ENCODE data around the gene PPP1CA.

PPP1CA gene

GRCh38 chr11:67437809-67438157 lies 36.1 kb upstream of the PPP1CA start:
- CTCF ChIA-PET, result interaction anchor here (0.7 to 2.7 kb wide), 9 partner anchors 9 to 65 kb away, joined by 3 to 19 read pairs (median 5); partner anchors contain the start of genes CLCF1, PPP1CA, RPS6KB2 and TBC1D10C
- POLR2A ChIA-PET, result interaction anchor here (0.7 to 2.2 kb wide), 8 partner anchors 12 to 36 kb away, joined by 3 to 10 read pairs (median 4); partner anchors contain the start of genes PPP1CA and TMEM134
- Histone ChIP-seq H3K9me3 (ENCODE audit: control extremely low read depth in 1 of 5, control insufficient read depth in 4 of 5, insufficient read depth in 2 of 5, low read depth in 1 of 5, low read length in 4 of 5) (no peaks in the 10 kb centered on the region), H3K36me3 (ENCODE audit: control insufficient read depth in 4 of 4, insufficient read depth in 4 of 4, low read length in 3 of 4) (peaks cover 2 to 62% (median 22%) of the 10 kb centered on the region in 4 experiments), H3K27ac (ENCODE audit: insufficient read depth in 1 of 2, low read depth in 1 of 2, low read length in 2 of 2, poor library complexity in 1 of 2, severe bottlenecking in 2 of 2) (peak overlapping the region; percentile 15 to 79), H3K27me3 (replicated peaks in 2 of 5; ENCODE audit: control insufficient read depth in 4 of 5, insufficient read depth in 5 of 5, low read length in 4 of 5) (no peaks in the 10 kb centered on the region), H3K4me1 (ENCODE audit: control extremely low read depth in 1 of 4, control insufficient read depth in 4 of 4, insufficient read depth in 4 of 4, low read length in 3 of 4) (peaks cover 1 to 87% (median 78%) of the 10 kb centered on the region in 4 experiments), H3K4me3 (ENCODE audit: control insufficient read depth in 1 of 7, extremely low read depth in 1 of 7, insufficient read depth in 4 of 7, low read depth in 2 of 7, low read length in 6 of 7) (peak overlapping the region; percentile 18 to 89 (median 73))
- WGBS (ENCODE audit: insufficient coverage), result 32% methylated on average over 3 of the region's 3 CpGs
- no peak for DNase-seq

- 0% methylated on average over 16 of the region's 26 CpGs for WGBS (ENCODE audit: insufficient coverage)
- H3K27me3 ChIP-seq (replicated peaks in 2 of 5; ENCODE audit: control insufficient read depth in 4 of 5, insufficient read depth in 5 of 5, low read length in 4 of 5), result no peaks in the 10 kb centered on the region
- H3K4me3 ChIP-seq (ENCODE audit: control insufficient read depth in 1 of 7, extremely low read depth in 1 of 7, insufficient read depth in 4 of 7, low read depth in 2 of 7, low read length in 6 of 7), result peak within 1 kb of the TSS; percentile 18 to 89 (median 73)
- H3K36me3 ChIP-seq (ENCODE audit: control insufficient read depth in 4 of 4, insufficient read depth in 4 of 4, low read length in 3 of 4), result peaks cover 2 to 67% (median 25%) of the 10 kb centered on the region in 4 experiments
- H3K9me3 ChIP-seq (ENCODE audit: control extremely low read depth in 1 of 5, control insufficient read depth in 4 of 5, insufficient read depth in 2 of 5, low read depth in 1 of 5, low read length in 4 of 5), result no peaks in the 10 kb centered on the region
- POLR2A ChIA-PET, result interaction anchor here (0.7 to 2.2 kb wide), 13 partner anchors 9 to 40 kb away, joined by 3 to 10 read pairs (median 4); partner anchors contain the start of genes PPP1CA, RPS6KB2, TBC1D10C and TMEM134
- H3K27ac ChIP-seq (ENCODE audit: insufficient read depth in 1 of 2, low read depth in 1 of 2, low read length in 2 of 2, poor library complexity in 1 of 2, severe bottlenecking in 2 of 2), result peak within 1 kb of the TSS; percentile 25 to 79
- peak in 2 of 3 donors; percentile 58 to 68 for DNase-seq
- H3K4me1 ChIP-seq (ENCODE audit: control extremely low read depth in 1 of 4, control insufficient read depth in 4 of 4, insufficient read depth in 4 of 4, low read length in 3 of 4), result peaks cover 1 to 83% (median 76%) of the 10 kb centered on the region in 4 experiments
- CTCF ChIA-PET, result interaction anchor here (0.8 to 2.7 kb wide), 9 partner anchors 9 to 69 kb away, joined by 3 to 19 read pairs (median 5); partner anchors contain the start of genes PPP1CA, RPS6KB2, TBC1D10C and TMEM134
These were observed 35.6 kb upstream of the PPP1CA start, which contains the start of gene PTPRCAP for GRCh38 chr11:67437082-67437808. PTPRCAP (minus strand) TSS chr11:67437682; CDS start chr11:67437619, 63 bp downstream.

- WGBS (ENCODE audit: insufficient coverage), result 0% methylated on average over 4 of the region's 6 CpGs
- Histone ChIP-seq H3K27ac (ENCODE audit: insufficient read depth in 1 of 2, low read depth in 1 of 2, low read length in 2 of 2, poor library complexity in 1 of 2, severe bottlenecking in 2 of 2) (peak overlapping the region; percentile 25 to 70), H3K9me3 (ENCODE audit: control extremely low read depth in 1 of 5, control insufficient read depth in 4 of 5, insufficient read depth in 2 of 5, low read depth in 1 of 5, low read length in 4 of 5) (no peaks in the 10 kb centered on the region), H3K4me1 (ENCODE audit: control extremely low read depth in 1 of 4, control insufficient read depth in 4 of 4, insufficient read depth in 4 of 4, low read length in 3 of 4) (peaks cover 1 to 82% (median 75%) of the 10 kb centered on the region in 4 experiments), H3K36me3 (ENCODE audit: control insufficient read depth in 4 of 4, insufficient read depth in 4 of 4, low read length in 3 of 4) (peaks cover 2 to 70% (median 30%) of the 10 kb centered on the region in 4 experiments), H3K27me3 (replicated peaks in 2 of 5; ENCODE audit: control insufficient read depth in 4 of 5, insufficient read depth in 5 of 5, low read length in 4 of 5) (no peaks in the 10 kb centered on the region), H3K4me3 (ENCODE audit: control insufficient read depth in 1 of 7, extremely low read depth in 1 of 7, insufficient read depth in 4 of 7, low read depth in 2 of 7, low read length in 6 of 7) (peak overlapping the region in 6 of 7 experiments; percentile 15 to 89 (median 78))
- ChIA-PET POLR2A (interaction anchor here (0.6 to 2.2 kb wide), 10 partner anchors 9 to 84 kb away, joined by 3 to 10 read pairs (median 3); partner anchors contain the start of genes PPP1CA, RPS6KB2 and TBC1D10C), CTCF (interaction anchor here (1.3 to 2.7 kb wide), 5 partner anchors 16 to 70 kb away, joined by 3 to 19 read pairs (median 8); partner anchors contain the start of genes PPP1CA, TBC1D10C and TMEM134)
- peak in 1 of 3 donors; percentile 45 for DNase-seq
These were observed 34.9 kb upstream of the PPP1CA start for GRCh38 chr11:67436459-67437081.

GRCh38 chr11:67435727-67436458 lies 34.2 kb upstream of the PPP1CA start:
- WGBS (ENCODE audit: insufficient coverage), result 91% methylated on average over 38 of the region's 38 CpGs
- no peaks in the 10 kb centered on the region for H3K27me3 ChIP-seq (replicated peaks in 2 of 5; ENCODE audit: control insufficient read depth in 4 of 5, insufficient read depth in 5 of 5, low read length in 4 of 5)
- peaks cover 2 to 71% (median 33%) of the 10 kb centered on the region in 4 experiments for H3K36me3 ChIP-seq (ENCODE audit: control insufficient read depth in 4 of 4, insufficient read depth in 4 of 4, low read length in 3 of 4)
- CTCF ChIA-PET, result interaction anchor here (1.3 to 2.7 kb wide), 4 partner anchors 33 to 71 kb away, joined by 3 to 19 read pairs (median 10); partner anchors contain the start of genes PPP1CA, TBC1D10C and TMEM134
- H3K4me1 ChIP-seq (ENCODE audit: control extremely low read depth in 1 of 4, control insufficient read depth in 4 of 4, insufficient read depth in 4 of 4, low read length in 3 of 4), result peaks cover 1 to 78% (median 72%) of the 10 kb centered on the region in 4 experiments
- H3K9me3 ChIP-seq (ENCODE audit: control extremely low read depth in 1 of 5, control insufficient read depth in 4 of 5, insufficient read depth in 2 of 5, low read depth in 1 of 5, low read length in 4 of 5), result no peaks in the 10 kb centered on the region
- POLR2A ChIA-PET, result interaction anchor here (0.6 to 2.2 kb wide), 6 partner anchors 8 to 85 kb away, joined by 3 to 10 read pairs (median 4); partner anchors contain the start of genes PPP1CA, RPS6KB2 and TBC1D10C
- DNase-seq, result no peak
- H3K4me3 ChIP-seq (ENCODE audit: control insufficient read depth in 1 of 7, extremely low read depth in 1 of 7, insufficient read depth in 4 of 7, low read depth in 2 of 7, low read length in 6 of 7), result peak overlapping the region in 6 of 7 experiments; percentile 28 to 89 (median 78)
- peak overlapping the region; percentile 25 to 70 for H3K27ac ChIP-seq (ENCODE audit: insufficient read depth in 1 of 2, low read depth in 1 of 2, low read length in 2 of 2, poor library complexity in 1 of 2, severe bottlenecking in 2 of 2)

GRCh38 chr11:67435031-67435726 lies 33.5 kb upstream of the PPP1CA start:
- Histone ChIP-seq H3K36me3 (ENCODE audit: control insufficient read depth in 4 of 4, insufficient read depth in 4 of 4, low read length in 3 of 4) (peaks cover 2 to 67% (median 35%) of the 10 kb centered on the region in 4 experiments), H3K4me3 (ENCODE audit: control insufficient read depth in 1 of 7, extremely low read depth in 1 of 7, insufficient read depth in 4 of 7, low read depth in 2 of 7, low read length in 6 of 7) (peak overlapping the region in 3 of 7 experiments; percentile 6 to 89 (median 20)), H3K4me1 (ENCODE audit: control extremely low read depth in 1 of 4, control insufficient read depth in 4 of 4, insufficient read depth in 4 of 4, low read length in 3 of 4) (peaks cover 1 to 71% (median 66%) of the 10 kb centered on the region in 4 experiments), H3K27me3 (replicated peaks in 2 of 5; ENCODE audit: control insufficient read depth in 4 of 5, insufficient read depth in 5 of 5, low read length in 4 of 5) (no peaks in the 10 kb centered on the region), H3K27ac (ENCODE audit: insufficient read depth in 1 of 2, low read depth in 1 of 2, low read length in 2 of 2, poor library complexity in 1 of 2, severe bottlenecking in 2 of 2) (peak overlapping the region; percentile 25 to 70), H3K9me3 (ENCODE audit: control extremely low read depth in 1 of 5, control insufficient read depth in 4 of 5, insufficient read depth in 2 of 5, low read depth in 1 of 5, low read length in 4 of 5) (no peaks in the 10 kb centered on the region)
- DNase-seq, result no peak
- POLR2A ChIA-PET, result interaction anchor here (1.0 to 1.4 kb wide), 2 partner anchors 31 to 33 kb away, joined by 3 read pairs; partner anchors contain the start of gene TBC1D10C
- 82% methylated on average over 17 of the region's 26 CpGs for WGBS (ENCODE audit: insufficient coverage)
- CTCF ChIA-PET, result no interaction called here
